ENCODE results near the gene AVPR1B. TPM values are rescaled to one million over a fixed set of nuclear protein-coding genes. Genes with fewer than 3 reads are reported as not detected.

Gene AVPR1B
- total and polyA plus RNA-seq, 8 donors = 0.29 to 1.3 (median 0.80) TPM; not detected in 4

GRCh38 chr1:206127336-206127735 is 10.1 kb upstream of the AVPR1B start:
- no peak for DNase-seq
- TF ChIP-seq EP300 (IDR thresholded peaks at IDR 0.05) (no peak), POLR2A (IDR thresholded peaks at IDR 0.05) (no peak), CTCF (IDR thresholded peaks at IDR 0.05) (no peak)
- no peak overlapping the region for H3K4me3 ChIP-seq
- H3K4me1 ChIP-seq = no peaks in the 10 kb centered on the region
- peaks cover 0 to under 1% (median 0%) of the 10 kb centered on the region in 4 donors for H3K9me3 ChIP-seq
- H3K36me3 ChIP-seq = no peaks in the 10 kb centered on the region
- WGBS, 5 donors = 87 to 97% (median 94%) methylated on average over 9 of the region's 9 CpGs
- intact Hi-C loops (cut with DNase I; ENCODE audit: low total_unique reads) = no loop called here
- peaks cover 0 to 10% (median 0%) of the 10 kb centered on the region in 3 donors for H3K27me3 ChIP-seq
- H3K27ac ChIP-seq = no peak overlapping the region

GRCh38 chr1:206125346-206125745 is 8.2 kb upstream of the AVPR1B start:
- peaks cover 0 to 10% (median 0%) of the 10 kb centered on the region in 3 donors for H3K27me3 ChIP-seq
- H3K4me3 ChIP-seq = no peak overlapping the region
- WGBS, 5 donors = 89 to 96% (median 95%) methylated on average over 1 of the region's 1 CpG
- H3K27ac ChIP-seq = no peak overlapping the region
- intact Hi-C loops (cut with DNase I; ENCODE audit: low total_unique reads) = no loop called here
- peaks cover 0 to 17% (median 3%) of the 10 kb centered on the region in 4 donors for H3K9me3 ChIP-seq
- TF ChIP-seq POLR2AphosphoS5 (IDR thresholded peaks at IDR 0.05) (no peak), CTCF (IDR thresholded peaks at IDR 0.05) (no peak), EP300 (IDR thresholded peaks at IDR 0.05) (no peak), POLR2A (IDR thresholded peaks at IDR 0.05) (no peak)
- H3K36me3 ChIP-seq = no peaks in the 10 kb centered on the region
- no peak for DNase-seq
- no peaks in the 10 kb centered on the region for H3K4me1 ChIP-seq

- no peak overlapping the region for H3K27ac ChIP-seq
- no peak for DNase-seq
- peaks cover 3 to 5% (median 5%) of the 10 kb centered on the region in 4 donors for H3K4me1 ChIP-seq
- peaks cover 0 to 17% (median 3%) of the 10 kb centered on the region in 4 donors for H3K9me3 ChIP-seq
- H3K27me3 ChIP-seq = peaks cover 0 to 19% (median 5%) of the 10 kb centered on the region in 3 donors
- intact Hi-C loops (cut with DNase I; ENCODE audit: low total_unique reads) = no loop called here
- TF ChIP-seq CTCF (IDR thresholded peaks at IDR 0.05) (no peak), EP300 (IDR thresholded peaks at IDR 0.05) (no peak), POLR2AphosphoS5 (IDR thresholded peaks at IDR 0.05) (no peak), POLR2A (IDR thresholded peaks at IDR 0.05) (no peak)
- H3K36me3 ChIP-seq = no peaks in the 10 kb centered on the region
- no peak overlapping the region for H3K4me3 ChIP-seq
These were observed 5.5 kb upstream of the AVPR1B start for GRCh38 chr1:206122686-206123085.

- DNase-seq = no peak
- Histone ChIP-seq H3K9me3 (peaks cover 0 to 17% (median 3%) of the 10 kb centered on the region in 4 donors), H3K4me3 (no peak overlapping the region), H3K27ac (no peak overlapping the region), H3K4me1 (peaks cover 13 to 18% (median 15%) of the 10 kb centered on the region in 4 donors), H3K36me3 (no peaks in the 10 kb centered on the region), H3K27me3 (peaks cover 0 to 33% (median 13%) of the 10 kb centered on the region in 3 donors)
- intact Hi-C loops (cut with DNase I; ENCODE audit: low total_unique reads) = no loop called here
- 63 to 83% (median 69%) methylated on average over 1 of the region's 1 CpG for WGBS, 5 donors
- TF ChIP-seq CTCF (IDR thresholded peaks at IDR 0.05) = no peak
- no peak for TF ChIP-seq EP300 (IDR thresholded peaks at IDR 0.05)
- no peak for TF ChIP-seq POLR2AphosphoS5 (IDR thresholded peaks at IDR 0.05)
- no peak for TF ChIP-seq POLR2A (IDR thresholded peaks at IDR 0.05)
These were observed 4.1 kb upstream of the AVPR1B start for GRCh38 chr1:206121269-206121668.

Measured in stomach (tissue), 9 donors.